Measurements from ENCODE around the gene MCOLN2.

GRCh38 chr1:84941843-84942242, 55.1 kb downstream of the MCOLN2 start:
- TF ChIP-seq HMGA2 (CRISPR knock-in tag; IDR thresholded peaks at IDR 0.05) = no peak
- no peak for TF ChIP-seq ATF3 (CRISPR knock-in tag; conservative IDR thresholded peaks at IDR 0.05)
